OCI-LY1 (cell line): ENCODE results near the gene DUSP1.

ENCODE experiments used
- H2AFZ ChIP-seq: fragments of 200-600 bp; sonication (generic), shearing (Covaris generic); 2 replicates; pipeline ENCODE4 v1.6.0; 2014; ENCODE audit warnings: antibody characterized with exemption, mild to moderate bottlenecking, low read length
- H3F3A ChIP-seq: fragments of 200-600 bp; sonication (generic), shearing (Covaris generic); 2 replicates; pipeline ENCODE4 v1.6.0; 2014; ENCODE audit warnings: mild to moderate bottlenecking, antibody characterized with exemption, low read length, moderate library complexity; ENCODE audit not compliant: insufficient read depth
- H3K27ac ChIP-seq: fragments of 200-600 bp; sonication (generic); 2 replicates; pipeline ENCODE4 v1.5.1; 2014; ENCODE audit warnings: low read length, mixed run types, mild to moderate bottlenecking, low read depth; ENCODE audit not compliant: poor library complexity, severe bottlenecking
- H3K27me3 ChIP-seq: fragments of 200-600 bp; sonication (generic); 2 replicates; pipeline ENCODE4 v1.6.0; 2014; ENCODE audit warnings: antibody characterized with exemption, mild to moderate bottlenecking, low read length, moderate library complexity; ENCODE audit not compliant: insufficient read depth
- H3K36me3 ChIP-seq: fragments of 200-600 bp; sonication (generic); 2 replicates; pipeline ENCODE4 v1.6.1; 2014; ENCODE audit warnings: mild to moderate bottlenecking, antibody characterized with exemption, low read length, moderate library complexity, mixed read lengths; ENCODE audit not compliant: insufficient read depth
- H3K4me1 ChIP-seq: fragments of 200-600 bp; sonication (generic); 2 replicates; pipeline ENCODE4 v1.5.1; 2014; ENCODE audit warnings: mild to moderate bottlenecking, low read length, moderate library complexity; ENCODE audit not compliant: insufficient read depth, severe bottlenecking
- H3K4me2 ChIP-seq: fragments of 200-600 bp; sonication (generic), shearing (Covaris generic); 2 replicates; pipeline ENCODE4 v1.6.1; 2014; ENCODE audit warnings: low read length
- H3K4me3 ChIP-seq: fragments of 200-600 bp; sonication (generic); 2 replicates; pipeline ENCODE4 v1.5.1; 2014; ENCODE audit warnings: low read length, low read depth, mild to moderate bottlenecking, mixed read lengths; ENCODE audit not compliant: poor library complexity, severe bottlenecking
- H3K79me2 ChIP-seq: fragments of 200-600 bp; shearing (Covaris generic); 2 replicates; pipeline ENCODE4 v1.6.1; 2016; ENCODE audit warnings: mixed run types, low read length, mixed read lengths; ENCODE audit not compliant: insufficient read depth
- H3K9ac ChIP-seq: fragments of 200-600 bp; sonication (generic), shearing (Covaris generic); 2 replicates; pipeline ENCODE4 v1.6.1; 2014; ENCODE audit warnings: mild to moderate bottlenecking, low read length, mixed read lengths
- H3K9me2 ChIP-seq: fragments of 200-600 bp; sonication (generic), shearing (Covaris generic); 2 replicates; pipeline ENCODE4 v1.6.1; 2014; ENCODE audit warnings: low read depth, mild to moderate bottlenecking, low read length, mixed read lengths
- H3K9me3 ChIP-seq: fragments of 200-600 bp; shearing (Covaris generic); 2 replicates; pipeline ENCODE4 v1.6.1; 2014; ENCODE audit warnings: low read length, mixed read lengths
- H4K20me1 ChIP-seq: fragments of 200-600 bp; sonication (generic), shearing (Covaris generic); 2 replicates; pipeline ENCODE4 v1.6.0; 2016; ENCODE audit warnings: mild to moderate bottlenecking, low read length; ENCODE audit not compliant: insufficient read depth
- CTCF ChIP-seq: fragments of 200-600 bp; sonication (generic), shearing (Covaris generic); IDR thresholded peaks from 2 replicates; pipeline ENCODE4 v1.5.1; 2017; ENCODE audit warnings: mild to moderate bottlenecking, antibody characterized with exemption, low read length, moderate library complexity, mixed read lengths
- EZH2 ChIP-seq: fragments of 200-600 bp; sonication (generic), shearing (Covaris generic); IDR thresholded peaks from 2 replicates; pipeline ENCODE4 v1.8.0; 2017; ENCODE audit warnings: borderline replicate concordance, mixed run types, mild to moderate bottlenecking, antibody characterized with exemption, low read length, moderate library complexity, mixed read lengths

DUSP1 gene

GRCh38 chr5:172770675-172771438 is at the start of gene DUSP1:
TSS of gene DUSP1 (minus strand) at chr5:172771195. CDS start at chr5:172770952, 243 bp downstream.
- Histone ChIP-seq H3K9me2 (no peaks in the 10 kb centered on the region), H3K9ac (peak within 1 kb of the TSS; percentile 73), H3K9me3 (no peaks in the 10 kb centered on the region), H4K20me1 (no peaks in the 10 kb centered on the region), H3K79me2 (no peaks in the 10 kb centered on the region), H3K4me2 (peak within 1 kb of the TSS; percentile 86), H3K4me1 (peaks cover 25% of the 10 kb centered on the region), H3F3A (no peaks in the 10 kb centered on the region), H3K27me3 (no peaks in the 10 kb centered on the region), H2AFZ (peak within 1 kb of the TSS; percentile 12), H3K4me3 (peak within 1 kb of the TSS; percentile 75), H3K27ac (peak within 1 kb of the TSS; percentile 53), H3K36me3 (no peaks in the 10 kb centered on the region; the same call in 1 of the 2 replicates)
- TF ChIP-seq CTCF, result peak; percentile 36
- no peak for TF ChIP-seq EZH2

GRCh38 chr5:172820046-172820767 is 49.2 kb upstream of the DUSP1 start:
- Histone ChIP-seq H2AFZ (no peak overlapping the region), H3K36me3 (no peaks in the 10 kb centered on the region), H3K4me3 (no peak overlapping the region), H3K27me3 (peaks cover 16% of the 10 kb centered on the region), H3K79me2 (no peaks in the 10 kb centered on the region), H4K20me1 (no peaks in the 10 kb centered on the region), H3K27ac (no peak overlapping the region), H3F3A (no peaks in the 10 kb centered on the region), H3K4me2 (no peak overlapping the region), H3K9me2 (no peaks in the 10 kb centered on the region), H3K4me1 (no peaks in the 10 kb centered on the region), H3K9ac (no peak overlapping the region), H3K9me3 (peaks cover under 1% of the 10 kb centered on the region; the same call in 1 of the 2 replicates)
- TF ChIP-seq CTCF (no peak), EZH2 (no peak)

GRCh38 chr5:172819569-172819968 is 48.6 kb upstream of the DUSP1 start:
- H4K20me1 ChIP-seq, result no peaks in the 10 kb centered on the region
- H3K79me2 ChIP-seq, result no peaks in the 10 kb centered on the region
- no peaks in the 10 kb centered on the region for H3F3A ChIP-seq
- H3K9me2 ChIP-seq, result no peaks in the 10 kb centered on the region
- no peaks in the 10 kb centered on the region for H3K4me1 ChIP-seq
- H2AFZ ChIP-seq, result no peak overlapping the region
- no peak overlapping the region for H3K4me2 ChIP-seq
- no peak overlapping the region for H3K9ac ChIP-seq
- peaks cover 16% of the 10 kb centered on the region for H3K27me3 ChIP-seq
- H3K27ac ChIP-seq, result no peak overlapping the region
- H3K4me3 ChIP-seq, result no peak overlapping the region
- H3K9me3 ChIP-seq, result no peaks in the 10 kb centered on the region
- TF ChIP-seq EZH2 (no peak), CTCF (no peak)
- no peaks in the 10 kb centered on the region for H3K36me3 ChIP-seq
